ENCODE results near the gene SERINC3. TPM values are rescaled to one million over a fixed set of nuclear protein-coding genes. Genes with fewer than 3 reads are reported as not detected.

Gene SERINC3
- total RNA-seq (2022; extraction: Qiagen RNA extraction; ENCODE audit: low read depth) = 60.0 to 91.8 TPM (median 77.9 TPM) in 5 replicates

DNA sequence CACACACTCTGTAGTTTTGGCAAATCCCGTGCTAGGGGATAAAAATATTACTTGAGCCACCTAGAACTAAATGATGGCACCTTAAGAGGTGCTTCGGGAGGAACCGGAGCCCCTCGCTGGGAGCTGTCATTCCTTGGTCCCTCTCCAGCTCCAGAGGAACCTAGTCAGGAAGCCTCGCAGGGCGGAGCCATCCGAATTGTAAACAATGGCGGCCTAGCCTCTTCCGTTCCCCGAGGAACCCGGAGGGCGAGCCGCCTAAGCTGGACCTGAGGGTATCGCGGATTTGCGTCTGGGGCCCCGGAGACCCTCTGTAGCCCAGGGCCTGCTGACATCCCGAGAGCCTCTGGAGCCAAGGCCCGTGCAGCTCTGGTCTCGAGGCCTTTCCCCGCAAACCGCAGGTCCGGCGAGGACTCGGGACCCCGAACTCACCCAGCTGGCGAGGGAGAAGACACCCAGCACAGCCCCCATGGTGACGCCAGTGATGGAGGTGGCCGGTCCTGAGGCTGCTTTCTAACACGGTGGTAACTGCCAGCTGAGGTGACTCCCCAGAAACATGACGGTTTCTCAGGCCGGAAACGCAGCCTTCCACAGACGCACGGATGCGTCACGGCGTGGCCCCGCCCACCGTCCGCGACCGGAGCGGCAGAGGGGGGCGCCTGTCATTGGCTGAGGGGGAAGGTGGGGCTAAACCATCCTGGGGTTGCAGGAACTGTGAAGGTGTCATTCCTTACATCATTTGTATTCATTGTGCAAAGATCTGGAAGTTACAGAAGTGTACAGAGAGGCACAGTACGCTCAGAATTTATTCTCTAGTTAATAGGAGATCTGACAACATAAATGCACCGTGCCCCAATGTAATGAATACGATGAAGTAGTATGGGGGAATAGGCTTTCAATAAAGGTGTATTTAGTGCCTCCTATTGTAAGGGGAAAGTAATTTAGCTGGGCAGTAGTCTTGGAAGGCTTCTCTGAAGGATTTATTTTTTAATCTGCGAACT lies at the start of gene SERINC3:
Gene SERINC3, minus strand, starts transcription at position 587 of the 998 bp plus-strand sequence. Its CDS starts 119 bp downstream, at position 468.

DNA sequence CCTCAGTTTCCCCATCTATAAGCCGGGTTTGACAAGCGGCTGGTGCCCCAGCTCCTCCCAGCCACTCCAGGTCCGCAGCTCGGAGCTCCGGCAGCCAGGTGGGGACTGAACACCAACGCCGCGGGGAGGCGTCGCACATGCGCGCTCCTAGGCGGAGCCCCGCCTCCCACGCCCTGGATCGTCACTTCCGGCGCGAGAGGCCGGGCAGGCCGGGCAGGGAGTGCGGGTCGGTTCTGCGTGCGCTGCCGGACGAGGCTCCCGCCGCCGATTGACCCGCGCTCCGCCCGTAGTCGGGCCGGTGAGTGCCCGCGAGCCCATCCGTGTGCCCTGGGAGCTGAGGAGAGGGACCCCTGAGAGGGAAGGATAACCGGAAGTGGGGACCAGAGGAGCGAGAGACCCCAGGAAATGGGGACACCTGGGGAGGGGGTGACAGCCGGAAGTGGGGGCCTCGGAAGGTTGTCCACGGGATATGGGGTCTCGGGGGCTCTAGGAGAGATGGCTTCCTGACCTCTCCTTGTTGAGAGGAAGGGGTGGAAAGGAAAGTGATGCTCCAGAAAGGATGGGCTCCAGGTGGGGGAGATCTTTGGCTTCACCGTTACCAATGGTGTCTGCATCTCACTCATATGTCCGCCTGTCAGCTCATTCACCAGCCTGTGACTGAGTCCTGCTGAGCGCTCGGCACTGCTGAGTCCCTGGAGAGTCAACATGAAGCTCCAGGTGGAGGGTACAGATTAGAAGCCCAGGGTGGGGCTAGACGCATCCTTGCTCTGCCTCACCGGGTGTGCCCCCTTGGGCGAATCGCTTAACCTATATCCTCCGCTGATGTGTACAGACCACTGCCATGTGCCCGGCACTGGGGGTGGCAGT lies 45.9 kb downstream of the SERINC3 start, which contains the start of gene TTPAL:
Gene TTPAL, plus strand, starts transcription at position 181 of the 867 bp plus-strand sequence. CDS start 4,126 bp downstream, outside the sequence.

Other genes with a start within 250 kb of the SERINC3 start
- gene FITM2, start 210.9 kb downstream of the SERINC3 start, total RNA-seq (2022; extraction: Qiagen RNA extraction; ENCODE audit: low read depth) = 7.2 to 9.6 TPM (median 8.5 TPM) in 5 replicates
- 0.22 to 0.97 TPM (median 0.57 TPM) in 4 of 5 replicates, not detected in the other for gene R3HDML, start 185.0 kb downstream of the SERINC3 start, total RNA-seq (2022; extraction: Qiagen RNA extraction; ENCODE audit: low read depth)
- 11.4 to 21.3 TPM (median 16.5 TPM) in 5 replicates for gene HNF4A, start 166.4 kb downstream of the SERINC3 start, total RNA-seq (2022; extraction: Qiagen RNA extraction; ENCODE audit: low read depth)
- gene TTPAL, start 46.2 kb downstream of the SERINC3 start, total RNA-seq (2022; extraction: Qiagen RNA extraction; ENCODE audit: low read depth) = 9.9 to 15.3 TPM (median 14.6 TPM) in 5 replicates
- gene PKIG, start 60.5 kb upstream of the SERINC3 start, total RNA-seq (2022; extraction: Qiagen RNA extraction; ENCODE audit: low read depth) = 31.3 to 43.4 TPM (median 37.9 TPM) in 5 replicates
- gene ADA, start 129.6 kb upstream of the SERINC3 start, total RNA-seq (2022; extraction: Qiagen RNA extraction; ENCODE audit: low read depth) = 45.5 to 61.2 TPM (median 53.7 TPM) in 5 replicates
- 18.1 to 40.4 TPM (median 24.9 TPM) in 5 replicates for gene CCN5, start 193.3 kb upstream of the SERINC3 start, total RNA-seq (2022; extraction: Qiagen RNA extraction; ENCODE audit: low read depth)
- 0.33 to 0.64 TPM (median 0.56 TPM) in 5 replicates for gene KCNK15, start 223.8 kb upstream of the SERINC3 start, total RNA-seq (2022; extraction: Qiagen RNA extraction; ENCODE audit: low read depth)